OCI-LY1 (cell line): Measurements from ENCODE around the gene COA1.

Experiments
- EZH2 ChIP-seq: fragments of 200-600 bp; sonication (generic), shearing (Covaris generic); IDR thresholded peaks from 2 replicates; pipeline ENCODE4 v1.8.0; 2017; ENCODE audit warnings: borderline replicate concordance, mixed run types, mild to moderate bottlenecking, antibody characterized with exemption, low read length, moderate library complexity, mixed read lengths
- TF ChIP-seq, protein P1 (sequence below): fragments of 200-600 bp; sonication (generic), shearing (Covaris generic); IDR thresholded peaks from 2 replicates; pipeline ENCODE4 v1.5.1; 2017; ENCODE audit warnings: mild to moderate bottlenecking, antibody characterized with exemption, low read length, moderate library complexity, mixed read lengths

DNA sequence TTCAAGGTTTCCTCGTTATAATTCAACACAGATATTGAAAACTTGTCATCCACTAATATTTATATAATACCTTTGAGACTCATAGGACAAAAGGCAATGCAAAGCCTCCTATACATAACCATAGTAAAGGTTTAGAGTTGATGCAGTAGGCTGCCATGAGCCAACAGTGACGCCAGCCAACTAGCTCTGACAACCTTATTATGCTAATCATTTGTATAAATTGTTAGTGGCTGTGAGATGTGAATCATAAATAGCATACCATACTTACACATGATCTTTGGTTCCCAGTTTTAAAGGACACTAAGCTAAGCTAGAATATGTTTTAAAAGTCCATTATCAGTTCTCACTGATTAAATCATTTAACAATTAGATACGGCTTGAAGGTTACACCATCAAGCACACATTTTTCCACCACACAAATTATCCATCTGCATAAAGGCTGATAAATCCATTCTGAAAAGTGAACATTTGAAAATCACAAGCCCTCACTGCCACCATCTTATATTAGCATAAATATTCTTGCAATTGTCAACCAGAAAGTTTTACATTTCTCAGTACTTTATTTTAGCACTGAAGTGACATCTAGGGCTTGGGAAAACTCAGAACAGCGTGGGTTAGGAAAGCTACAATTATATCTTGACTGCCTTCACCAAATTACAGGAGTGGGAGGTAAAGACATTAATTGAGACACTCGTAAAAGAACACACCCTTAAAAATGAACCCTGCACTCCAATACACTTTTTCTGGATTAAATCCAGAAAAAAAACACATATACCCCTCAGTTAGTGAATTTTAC lies 30.7 kb downstream of the COA1 start:
- TF ChIP-seq, protein P1, sequence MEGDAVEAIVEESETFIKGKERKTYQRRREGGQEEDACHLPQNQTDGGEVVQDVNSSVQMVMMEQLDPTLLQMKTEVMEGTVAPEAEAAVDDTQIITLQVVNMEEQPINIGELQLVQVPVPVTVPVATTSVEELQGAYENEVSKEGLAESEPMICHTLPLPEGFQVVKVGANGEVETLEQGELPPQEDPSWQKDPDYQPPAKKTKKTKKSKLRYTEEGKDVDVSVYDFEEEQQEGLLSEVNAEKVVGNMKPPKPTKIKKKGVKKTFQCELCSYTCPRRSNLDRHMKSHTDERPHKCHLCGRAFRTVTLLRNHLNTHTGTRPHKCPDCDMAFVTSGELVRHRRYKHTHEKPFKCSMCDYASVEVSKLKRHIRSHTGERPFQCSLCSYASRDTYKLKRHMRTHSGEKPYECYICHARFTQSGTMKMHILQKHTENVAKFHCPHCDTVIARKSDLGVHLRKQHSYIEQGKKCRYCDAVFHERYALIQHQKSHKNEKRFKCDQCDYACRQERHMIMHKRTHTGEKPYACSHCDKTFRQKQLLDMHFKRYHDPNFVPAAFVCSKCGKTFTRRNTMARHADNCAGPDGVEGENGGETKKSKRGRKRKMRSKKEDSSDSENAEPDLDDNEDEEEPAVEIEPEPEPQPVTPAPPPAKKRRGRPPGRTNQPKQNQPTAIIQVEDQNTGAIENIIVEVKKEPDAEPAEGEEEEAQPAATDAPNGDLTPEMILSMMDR, result no peak
- no peak for TF ChIP-seq EZH2
